Loucy (cell line): Measurements from ENCODE around the gene DRGX.

ENCODE experiments used
- H2AFZ ChIP-seq: fragments of 200-600 bp; sonication (generic); 2 replicates; pipeline ENCODE4 v1.6.0; 2016; ENCODE audit warnings: antibody characterized with exemption, mild to moderate bottlenecking, low read length, moderate library complexity
- H3F3A ChIP-seq: fragments of 200-600 bp; 2 replicates; pipeline ENCODE4 v1.6.0; 2016; ENCODE audit warnings: antibody characterized with exemption, low read depth, mild to moderate bottlenecking
- H3K27me3 ChIP-seq: fragments of 200-600 bp; sonication (generic); 2 replicates; pipeline ENCODE4 v1.6.1; 2014; ENCODE audit warnings: low read length, mild to moderate bottlenecking; ENCODE audit not compliant: insufficient read depth, poor library complexity, severe bottlenecking
- H3K36me3 ChIP-seq: fragments of 200-600 bp; sonication (generic); 2 replicates; pipeline ENCODE4 v1.6.1; 2016; ENCODE audit warnings: low read length; ENCODE audit not compliant: insufficient read depth
- H3K4me1 ChIP-seq: fragments of 200-600 bp; sonication (generic); 2 replicates; pipeline ENCODE4 v1.5.1; 2014; ENCODE audit warnings: low read length, mild to moderate bottlenecking; ENCODE audit not compliant: insufficient read depth, poor library complexity, severe bottlenecking
- H3K4me2 ChIP-seq: fragments of 200-600 bp; sonication (generic); 2 replicates; pipeline ENCODE4 v1.6.0; 2014; ENCODE audit warnings: antibody characterized with exemption, low read length, low read depth, mild to moderate bottlenecking; ENCODE audit not compliant: poor library complexity, severe bottlenecking
- H3K4me3 ChIP-seq: fragments of 200-600 bp; sonication (generic); 2 replicates; pipeline ENCODE4 v1.5.1; 2014; ENCODE audit warnings: low read length, mild to moderate bottlenecking, mixed read lengths; ENCODE audit not compliant: poor library complexity, severe bottlenecking
- H3K79me2 ChIP-seq: fragments of 200-600 bp; sonication (generic); 2 replicates; pipeline ENCODE4 v1.6.1; 2014; ENCODE audit warnings: low read length; ENCODE audit not compliant: insufficient read depth
- H3K9ac ChIP-seq: fragments of 200-600 bp; sonication (generic); 2 replicates; pipeline ENCODE4 v1.6.0; 2014; ENCODE audit warnings: mild to moderate bottlenecking, low read depth, low read length, moderate library complexity; ENCODE audit not compliant: poor library complexity, severe bottlenecking
- H3K9me2 ChIP-seq: fragments of 200-600 bp; sonication (generic); replicated peaks from 2 replicates; pipeline ENCODE4 v1.6.1; 2016; ENCODE audit warnings: low read depth, low read length, mixed read lengths
- H3K9me3 ChIP-seq: fragments of 200-600 bp; sonication (generic); 2 replicates; pipeline ENCODE4 v1.6.1; 2014; ENCODE audit warnings: mild to moderate bottlenecking, antibody characterized with exemption, low read length, low read depth; ENCODE audit not compliant: insufficient read depth
- H4K20me1 ChIP-seq: fragments of 200-600 bp; sonication (generic); 2 replicates; pipeline ENCODE4 v1.6.0; 2014; ENCODE audit warnings: antibody characterized with exemption, low read length, mild to moderate bottlenecking; ENCODE audit not compliant: insufficient read depth, poor library complexity, severe bottlenecking
- EZH2phosphoT487 ChIP-seq: fragments of 200-600 bp; IDR thresholded peaks from 2 replicates; pipeline ENCODE4 v1.6.1; 2018; ENCODE audit warnings: antibody characterized with exemption, mild to moderate bottlenecking, moderate library complexity, borderline replicate concordance
- TF ChIP-seq, protein P1 (sequence below): fragments of 200-600 bp; sonication (generic); conservative IDR thresholded peaks from 2 replicates; pipeline ENCODE4 v1.5.1; 2014; ENCODE audit warnings: mild to moderate bottlenecking, antibody characterized with exemption, low read length

Gene DRGX

DNA sequence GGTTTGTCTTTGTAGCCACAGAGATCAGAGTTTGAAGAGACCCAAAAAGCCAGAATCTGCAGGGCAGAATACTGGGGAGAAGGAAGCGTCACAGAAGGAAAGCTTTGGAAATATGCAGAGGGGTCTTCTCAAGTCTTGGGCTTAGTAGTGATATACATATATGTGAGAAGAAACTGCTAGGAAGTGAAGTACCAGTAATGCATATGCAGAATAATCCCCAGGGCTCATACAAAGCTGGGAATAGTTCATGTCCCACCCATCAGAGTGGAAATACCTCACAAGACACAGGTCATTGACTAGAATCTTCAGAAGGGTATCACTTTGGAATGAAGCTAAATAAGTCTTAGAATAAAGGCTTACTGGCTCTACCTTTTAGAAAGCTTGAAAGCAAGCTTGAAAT is 57.3 kb downstream of the DRGX start:
- H3K4me1 ChIP-seq = peaks cover 6% of the 10 kb centered on the region
- no peaks in the 10 kb centered on the region for H3K9me2 ChIP-seq
- peaks cover 81% of the 10 kb centered on the region for H3K27me3 ChIP-seq
- H3K79me2 ChIP-seq = no peaks in the 10 kb centered on the region
- no peak for TF ChIP-seq EZH2phosphoT487
- H2AFZ ChIP-seq = no peak overlapping the region
- no peak overlapping the region for H3K9ac ChIP-seq
- H3F3A ChIP-seq = no peaks in the 10 kb centered on the region
- peaks cover 7% of the 10 kb centered on the region; the same call in 1 of the 2 replicates for H3K9me3 ChIP-seq
- H3K4me3 ChIP-seq = no peak overlapping the region
- H4K20me1 ChIP-seq = no peaks in the 10 kb centered on the region
- H3K36me3 ChIP-seq = no peaks in the 10 kb centered on the region
- H3K4me2 ChIP-seq = no peak overlapping the region

DNA sequence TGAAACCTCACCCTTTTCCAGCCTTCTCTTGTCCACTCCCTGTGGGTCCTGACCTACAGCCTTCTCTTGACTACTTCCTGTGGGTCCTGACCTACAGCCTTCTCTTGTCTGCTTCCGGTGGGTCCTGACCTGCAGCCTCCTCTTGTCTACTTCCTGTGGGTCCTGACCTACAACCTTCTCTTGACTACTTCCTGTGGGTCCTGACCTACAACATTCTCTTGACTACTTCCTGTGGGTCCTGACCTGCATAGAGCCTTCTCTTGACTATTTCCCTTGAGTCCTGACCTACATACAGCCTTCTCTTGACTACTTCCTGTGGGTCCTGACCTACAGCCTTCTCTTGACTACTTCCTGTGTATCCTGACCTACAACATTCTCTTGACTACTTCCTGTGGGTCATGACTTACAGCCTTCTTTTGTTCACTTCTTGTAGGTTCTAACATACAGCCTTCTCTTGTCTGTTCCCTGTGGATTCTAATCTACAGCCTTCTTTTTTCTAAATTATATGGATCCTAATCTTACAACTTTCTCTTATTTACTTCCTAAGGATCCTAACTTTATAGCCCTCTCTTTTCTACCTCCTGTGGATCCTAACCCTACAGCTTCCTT is 60.4 kb downstream of the DRGX start:
- Histone ChIP-seq H2AFZ (peak overlapping the region; percentile 66; the same call in 1 of the 2 replicates), H3K36me3 (no peaks in the 10 kb centered on the region), H3K4me3 (no peak overlapping the region), H3K4me1 (peaks cover 6% of the 10 kb centered on the region), H3K4me2 (no peak overlapping the region), H3K27me3 (peaks cover 92% of the 10 kb centered on the region), H3K9me2 (no peaks in the 10 kb centered on the region), H3K9ac (no peak overlapping the region), H4K20me1 (no peaks in the 10 kb centered on the region), H3K9me3 (peaks cover 7% of the 10 kb centered on the region; the same call in 1 of the 2 replicates), H3F3A (no peaks in the 10 kb centered on the region), H3K79me2 (no peaks in the 10 kb centered on the region)
- TF ChIP-seq, protein P1, sequence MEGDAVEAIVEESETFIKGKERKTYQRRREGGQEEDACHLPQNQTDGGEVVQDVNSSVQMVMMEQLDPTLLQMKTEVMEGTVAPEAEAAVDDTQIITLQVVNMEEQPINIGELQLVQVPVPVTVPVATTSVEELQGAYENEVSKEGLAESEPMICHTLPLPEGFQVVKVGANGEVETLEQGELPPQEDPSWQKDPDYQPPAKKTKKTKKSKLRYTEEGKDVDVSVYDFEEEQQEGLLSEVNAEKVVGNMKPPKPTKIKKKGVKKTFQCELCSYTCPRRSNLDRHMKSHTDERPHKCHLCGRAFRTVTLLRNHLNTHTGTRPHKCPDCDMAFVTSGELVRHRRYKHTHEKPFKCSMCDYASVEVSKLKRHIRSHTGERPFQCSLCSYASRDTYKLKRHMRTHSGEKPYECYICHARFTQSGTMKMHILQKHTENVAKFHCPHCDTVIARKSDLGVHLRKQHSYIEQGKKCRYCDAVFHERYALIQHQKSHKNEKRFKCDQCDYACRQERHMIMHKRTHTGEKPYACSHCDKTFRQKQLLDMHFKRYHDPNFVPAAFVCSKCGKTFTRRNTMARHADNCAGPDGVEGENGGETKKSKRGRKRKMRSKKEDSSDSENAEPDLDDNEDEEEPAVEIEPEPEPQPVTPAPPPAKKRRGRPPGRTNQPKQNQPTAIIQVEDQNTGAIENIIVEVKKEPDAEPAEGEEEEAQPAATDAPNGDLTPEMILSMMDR = no peak
- no peak for TF ChIP-seq EZH2phosphoT487

- no peaks in the 10 kb centered on the region for H3K9me2 ChIP-seq
- peaks cover 95% of the 10 kb centered on the region for H3K27me3 ChIP-seq
- H3K4me3 ChIP-seq = no peak overlapping the region
- peak overlapping the region; percentile 66; the same call in 1 of the 2 replicates for H2AFZ ChIP-seq
- H3K79me2 ChIP-seq = no peaks in the 10 kb centered on the region
- no peaks in the 10 kb centered on the region for H3K36me3 ChIP-seq
- peaks cover 7% of the 10 kb centered on the region; the same call in 1 of the 2 replicates for H3K9me3 ChIP-seq
- no peaks in the 10 kb centered on the region for H4K20me1 ChIP-seq
- no peak overlapping the region for H3K9ac ChIP-seq
- no peak overlapping the region for H3K4me2 ChIP-seq
- no peaks in the 10 kb centered on the region for H3F3A ChIP-seq
- TF ChIP-seq EZH2phosphoT487 = no peak
- TF ChIP-seq, protein P1 = no peak
- H3K4me1 ChIP-seq = peaks cover 6% of the 10 kb centered on the region
Measured at GRCh38 chr10:49334964-49335363, 60.9 kb downstream of the DRGX start.

DNA sequence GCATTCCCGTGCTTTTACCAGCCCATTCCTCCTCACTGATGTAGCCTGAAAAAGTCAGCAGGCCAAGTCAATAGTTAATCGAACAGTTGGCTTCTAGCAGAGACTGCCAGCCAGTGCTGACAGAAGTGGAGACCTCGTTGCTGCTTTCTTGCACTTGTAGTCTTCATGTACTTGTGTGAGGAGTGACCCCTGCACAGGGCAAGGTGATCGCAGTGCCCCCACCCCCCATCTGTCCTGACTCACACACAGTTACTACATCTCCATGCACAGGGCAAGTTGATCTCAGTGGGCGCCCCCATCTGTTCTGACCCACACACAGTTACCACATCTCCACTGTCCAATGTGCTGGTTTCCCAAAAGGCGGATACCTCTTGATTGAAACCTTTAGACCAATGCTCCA is 62.7 kb downstream of the DRGX start:
- no peak overlapping the region for H3K9ac ChIP-seq
- peaks cover 90% of the 10 kb centered on the region for H3K27me3 ChIP-seq
- no peak for TF ChIP-seq EZH2phosphoT487
- TF ChIP-seq, protein P1 = no peak
- no peaks in the 10 kb centered on the region for H3K79me2 ChIP-seq
- no peak overlapping the region for H3K4me2 ChIP-seq
- no peaks in the 10 kb centered on the region for H4K20me1 ChIP-seq
- H3K4me3 ChIP-seq = no peak overlapping the region
- H3K4me1 ChIP-seq = peaks cover 6% of the 10 kb centered on the region
- no peak overlapping the region for H2AFZ ChIP-seq
- H3K9me3 ChIP-seq = peaks cover 7% of the 10 kb centered on the region; the same call in 1 of the 2 replicates
- no peaks in the 10 kb centered on the region for H3K9me2 ChIP-seq
- no peaks in the 10 kb centered on the region for H3K36me3 ChIP-seq
- H3F3A ChIP-seq = no peaks in the 10 kb centered on the region
